Measurements from ENCODE around the gene ZNF70. TPM values are rescaled to one million over a fixed set of nuclear protein-coding genes. Genes with fewer than 3 reads are reported as not detected.

Gene ZNF70
- total RNA-seq, 4 donors from 2014 or later, result 3.1 to 6.5 (median 5.4) TPM

GRCh38 chr22:23696326-23696851 is 54.5 kb downstream of the ZNF70 start:
- Histone ChIP-seq H3K4me3 (no peak overlapping the region), H3K36me3 (peaks cover 4 to 91% (median 51%) of the 10 kb centered on the region in 4 donors), H3K9me3 (no peaks in the 10 kb centered on the region), H3K4me1 (no peaks in the 10 kb centered on the region), H3K27me3 (no peaks in the 10 kb centered on the region), H3K27ac (replicated peaks in 1 of 4) (no peak overlapping the region)
- intact Hi-C loops (cut with DNase I), result no loop called here
- DNase-seq (ENCODE audit: extremely low spot score), result no peak
- WGBS, result 81% methylated on average over 13 of the region's 13 CpGs
- TF ChIP-seq POLR2AphosphoS5 (IDR thresholded peaks at IDR 0.05) (no peak), CTCF (IDR thresholded peaks at IDR 0.05) (no peak), EP300 (IDR thresholded peaks at IDR 0.05) (no peak), POLR2A (IDR thresholded peaks at IDR 0.05; ENCODE audit: low read depth) (no peak)

DNA sequence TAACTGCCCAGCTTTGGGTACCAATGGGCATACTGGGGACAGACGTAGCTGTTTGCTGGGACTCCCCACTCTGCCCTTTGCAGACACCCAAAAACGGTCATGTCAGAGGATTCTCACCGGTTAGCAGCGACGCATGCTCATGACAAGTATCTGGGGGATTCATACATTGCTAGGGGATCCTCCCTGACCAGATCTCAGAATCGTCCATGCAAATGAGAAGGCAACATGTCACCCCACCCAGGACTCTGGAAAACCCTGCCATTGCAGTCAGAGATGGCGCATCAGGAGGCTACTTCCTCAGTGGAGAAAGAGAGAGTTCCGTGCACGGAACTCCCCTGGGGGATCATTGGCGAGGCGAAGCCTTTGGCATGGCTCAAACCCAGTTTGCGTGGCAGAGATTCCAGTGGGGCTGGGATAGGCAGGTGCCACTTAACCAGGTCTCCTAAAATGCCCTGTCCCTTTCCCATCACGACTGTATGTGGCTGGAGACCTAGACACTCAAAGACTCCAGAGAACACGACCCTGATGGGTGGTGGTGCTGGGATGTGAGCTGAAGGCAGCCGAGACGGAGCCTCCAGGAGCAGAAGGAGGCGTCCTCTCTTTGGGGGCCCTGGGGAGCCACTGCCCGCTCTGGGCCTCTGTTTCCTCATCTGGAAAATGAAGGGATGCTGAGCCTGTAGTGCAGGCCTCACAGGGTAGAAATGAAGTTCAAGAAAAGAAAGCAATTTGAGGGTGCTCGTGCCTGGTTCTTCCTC is 55.2 kb downstream of the ZNF70 start:
- WGBS, result 88% methylated on average over 10 of the region's 19 CpGs
- intact Hi-C loops (cut with DNase I), result no loop called here
- no peaks in the 10 kb centered on the region for H3K4me1 ChIP-seq
- no peak overlapping the region for H3K27ac ChIP-seq (replicated peaks in 1 of 4)
- no peaks in the 10 kb centered on the region for H3K27me3 ChIP-seq
- H3K4me3 ChIP-seq, result no peak overlapping the region
- DNase-seq (ENCODE audit: extremely low spot score), result no peak
- TF ChIP-seq EP300 (IDR thresholded peaks at IDR 0.05), result no peak
- no peak for TF ChIP-seq CTCF (IDR thresholded peaks at IDR 0.05)
- TF ChIP-seq POLR2A (IDR thresholded peaks at IDR 0.05; ENCODE audit: low read depth), result no peak
- TF ChIP-seq POLR2AphosphoS5 (IDR thresholded peaks at IDR 0.05), result no peak
- H3K36me3 ChIP-seq, result peaks cover 4 to 88% (median 49%) of the 10 kb centered on the region in 4 donors
- H3K9me3 ChIP-seq, result no peaks in the 10 kb centered on the region

DNA sequence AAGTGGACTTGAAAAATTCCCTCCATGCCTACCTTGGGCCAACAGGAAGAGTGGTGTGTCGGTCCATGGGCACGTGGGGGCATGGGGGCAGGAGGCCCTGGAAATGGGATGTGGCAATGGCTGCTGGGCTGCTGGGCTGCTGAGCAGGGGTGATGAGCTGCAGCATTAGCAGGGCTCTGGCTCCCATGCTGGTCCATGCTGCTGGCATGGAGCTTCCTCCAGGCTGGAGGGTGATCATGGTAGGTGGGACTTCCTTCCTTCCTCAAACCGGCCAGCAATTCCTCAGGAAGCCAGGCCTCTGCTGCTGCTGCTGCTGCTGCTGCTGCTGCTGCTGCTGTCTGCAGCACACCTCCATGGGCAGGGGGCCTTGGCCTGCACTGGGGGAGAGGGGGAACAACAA is 55.8 kb downstream of the ZNF70 start:
- H3K9me3 ChIP-seq, result no peaks in the 10 kb centered on the region
- H3K27ac ChIP-seq (replicated peaks in 1 of 4), result no peak overlapping the region
- peaks cover 0 to 88% (median 49%) of the 10 kb centered on the region in 4 donors for H3K36me3 ChIP-seq
- no peaks in the 10 kb centered on the region for H3K27me3 ChIP-seq
- WGBS, result 83% methylated on average over 2 of the region's 3 CpGs
- H3K4me3 ChIP-seq, result no peak overlapping the region
- no peaks in the 10 kb centered on the region for H3K4me1 ChIP-seq
- DNase-seq (ENCODE audit: extremely low spot score), result no peak
- TF ChIP-seq POLR2AphosphoS5 (IDR thresholded peaks at IDR 0.05), result no peak
- TF ChIP-seq CTCF (IDR thresholded peaks at IDR 0.05), result no peak
- TF ChIP-seq POLR2A (IDR thresholded peaks at IDR 0.05; ENCODE audit: low read depth), result no peak
- no peak for TF ChIP-seq EP300 (IDR thresholded peaks at IDR 0.05)
- intact Hi-C loops (cut with DNase I), result no loop called here

- 95% methylated on average over 8 of the region's 11 CpGs for WGBS
- no peaks in the 10 kb centered on the region for H3K27me3 ChIP-seq
- H3K27ac ChIP-seq (replicated peaks in 1 of 4), result no peak overlapping the region
- H3K36me3 ChIP-seq, result peaks cover 0 to 89% (median 52%) of the 10 kb centered on the region in 4 donors
- no peaks in the 10 kb centered on the region for H3K4me1 ChIP-seq
- DNase-seq (ENCODE audit: extremely low spot score), result no peak
- H3K9me3 ChIP-seq, result no peaks in the 10 kb centered on the region
- intact Hi-C loops (cut with DNase I), result no loop called here
- no peak overlapping the region for H3K4me3 ChIP-seq
- no peak for TF ChIP-seq EP300 (IDR thresholded peaks at IDR 0.05)
- no peak for TF ChIP-seq POLR2AphosphoS5 (IDR thresholded peaks at IDR 0.05)
- TF ChIP-seq CTCF (IDR thresholded peaks at IDR 0.05), result no peak
- no peak for TF ChIP-seq POLR2A (IDR thresholded peaks at IDR 0.05; ENCODE audit: low read depth)
These were observed 56.8 kb downstream of the ZNF70 start for GRCh38 chr22:23693979-23694680.
